Activated CD4-positive, CD25-positive, alpha-beta regulatory T cell treated with anti-CD3 and anti-CD28 coated beads, Interleukin-2, amount 50 U/mL, for 72 hours (primary cell): Measurements from ENCODE around the gene GMEB2.

Experiments used
- DNase-seq: peaks from one replicate; pipeline ENCODE4 v3.0.0; 2021

Gene GMEB2

DNA sequence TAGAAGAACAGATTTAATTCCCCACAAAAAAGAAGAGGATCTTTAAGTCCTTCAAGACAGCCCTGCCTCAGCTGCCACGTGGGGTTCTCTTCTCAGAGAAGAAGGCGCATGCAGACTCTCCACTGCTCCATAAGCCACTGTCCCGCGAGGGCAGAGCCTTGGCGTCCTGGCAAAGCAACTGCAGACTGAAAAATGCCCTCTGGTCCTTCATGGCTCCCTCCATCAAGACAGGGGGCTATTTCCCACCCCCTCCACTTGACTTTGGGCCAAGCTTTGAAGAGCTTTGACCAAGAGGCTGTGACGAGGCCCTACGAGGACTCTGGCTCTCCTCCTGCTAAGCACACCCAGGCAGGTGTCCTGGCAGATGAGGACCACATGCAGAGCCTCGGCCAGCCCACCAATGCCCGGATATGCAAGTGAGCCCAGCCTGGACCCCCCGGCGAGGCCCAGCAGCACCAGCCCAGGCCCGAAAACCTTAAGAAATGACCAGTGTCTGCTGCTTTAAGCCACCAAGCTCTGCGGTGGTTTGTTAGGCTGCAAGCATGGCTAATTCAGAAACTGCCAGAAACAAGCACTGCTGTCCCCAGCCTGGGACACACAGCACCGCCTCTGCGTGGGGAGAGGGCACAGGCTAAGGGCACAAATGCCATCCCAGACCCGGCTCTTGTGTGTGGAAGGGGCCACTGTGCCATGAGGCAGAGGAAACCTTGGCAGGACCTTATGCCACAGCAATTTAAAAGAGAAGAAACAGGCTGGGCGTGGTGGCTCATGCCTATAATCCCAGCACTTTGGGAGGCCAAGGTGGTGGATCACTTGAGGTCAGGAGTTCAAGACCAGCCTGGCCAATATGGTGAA, 16.1 kb downstream of the GMEB2 start:
- no peak for DNase-seq

DNA sequence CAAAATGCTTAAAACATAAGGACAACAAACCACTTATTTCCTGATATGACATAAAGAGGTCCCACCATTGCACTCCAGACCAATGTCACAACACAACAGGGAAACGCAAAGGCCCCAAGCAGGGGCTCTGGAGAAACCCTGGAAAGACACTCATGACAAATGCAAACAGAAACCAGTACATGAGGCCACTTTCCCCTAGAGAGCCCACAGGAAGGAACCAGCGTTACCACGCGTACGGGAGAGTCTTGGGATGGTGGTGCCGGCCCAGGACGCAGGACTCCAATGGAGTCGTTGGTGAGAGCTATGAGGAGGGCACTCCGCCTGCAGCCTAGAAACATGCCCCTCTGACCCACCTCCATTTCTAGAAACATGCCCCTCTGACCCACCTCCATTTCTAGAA, 20.2 kb downstream of the GMEB2 start:
- DNase-seq = no peak

DNA sequence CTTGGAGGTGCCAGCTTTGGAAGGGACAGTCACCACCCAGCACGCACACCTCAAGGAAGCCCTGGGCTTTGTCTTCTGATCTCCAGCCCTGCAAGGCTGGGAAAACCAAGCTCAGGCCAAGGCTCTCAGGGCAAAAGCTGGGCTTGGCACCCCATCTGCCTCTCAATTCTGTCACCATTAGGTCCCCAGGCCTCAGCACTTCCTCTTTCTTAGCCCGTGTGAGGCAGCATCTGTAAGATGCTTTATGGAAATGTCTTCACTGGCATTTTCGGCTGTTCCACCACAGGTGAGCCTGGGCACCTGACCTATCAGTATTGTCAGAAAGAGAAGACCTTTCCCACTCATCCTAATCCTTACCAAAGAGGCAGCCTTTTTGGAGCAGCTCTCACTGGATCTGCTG, 24.6 kb downstream of the GMEB2 start:
- no peak for DNase-seq

DNA sequence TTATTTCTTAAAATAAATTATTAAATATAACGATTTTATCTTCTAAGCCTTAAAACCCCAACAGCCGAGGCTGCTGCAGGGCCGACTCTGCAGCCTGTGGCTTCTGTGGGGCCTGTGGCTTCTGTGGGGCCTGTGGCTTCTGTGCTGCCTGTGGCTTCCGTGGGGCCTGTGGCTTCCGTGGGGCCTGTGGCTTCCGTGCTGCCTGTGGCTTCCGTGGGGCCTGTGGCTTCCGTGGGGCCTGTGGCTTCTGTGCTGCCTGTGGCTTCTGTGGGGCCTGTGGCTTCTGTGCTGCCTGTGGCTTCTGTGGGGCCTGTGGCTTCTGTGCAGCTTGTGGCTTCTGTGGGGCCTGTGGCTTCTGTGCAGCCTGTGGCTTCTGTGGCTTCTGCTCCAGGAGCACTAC, 25.2 kb downstream of the GMEB2 start:
- peak; percentile 67 for DNase-seq

DNA sequence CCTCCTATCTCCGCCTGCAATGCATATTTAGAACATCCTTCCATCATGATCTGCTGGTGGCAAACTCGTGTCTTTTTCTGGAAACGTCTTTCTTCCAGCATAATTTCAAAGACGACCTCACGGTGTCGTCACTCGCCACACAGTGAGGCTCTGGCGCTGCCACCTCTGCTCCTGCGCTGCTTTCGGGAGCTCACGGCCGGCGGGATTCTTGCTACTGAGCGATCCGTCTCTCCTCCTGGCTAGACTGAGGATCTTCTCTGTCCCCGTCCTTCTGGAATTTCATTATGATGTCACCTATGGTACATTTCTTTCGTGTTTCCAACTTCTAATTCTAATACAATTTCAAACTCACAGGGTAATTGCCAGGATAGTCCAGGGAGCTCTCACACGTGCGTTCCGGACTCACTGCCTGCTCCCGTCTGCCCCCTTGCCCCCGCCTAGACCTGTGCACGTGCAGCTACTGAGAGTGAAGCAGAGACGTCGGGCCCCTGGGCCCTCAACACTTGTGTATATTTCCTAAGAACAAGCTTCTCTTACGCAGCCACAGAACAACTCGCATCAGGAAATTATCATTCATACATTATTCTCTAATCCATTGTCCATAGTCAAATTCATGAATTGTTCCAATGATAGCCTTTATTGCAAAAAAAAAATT, 27.4 kb downstream of the GMEB2 start:
- DNase-seq = no peak

DNA sequence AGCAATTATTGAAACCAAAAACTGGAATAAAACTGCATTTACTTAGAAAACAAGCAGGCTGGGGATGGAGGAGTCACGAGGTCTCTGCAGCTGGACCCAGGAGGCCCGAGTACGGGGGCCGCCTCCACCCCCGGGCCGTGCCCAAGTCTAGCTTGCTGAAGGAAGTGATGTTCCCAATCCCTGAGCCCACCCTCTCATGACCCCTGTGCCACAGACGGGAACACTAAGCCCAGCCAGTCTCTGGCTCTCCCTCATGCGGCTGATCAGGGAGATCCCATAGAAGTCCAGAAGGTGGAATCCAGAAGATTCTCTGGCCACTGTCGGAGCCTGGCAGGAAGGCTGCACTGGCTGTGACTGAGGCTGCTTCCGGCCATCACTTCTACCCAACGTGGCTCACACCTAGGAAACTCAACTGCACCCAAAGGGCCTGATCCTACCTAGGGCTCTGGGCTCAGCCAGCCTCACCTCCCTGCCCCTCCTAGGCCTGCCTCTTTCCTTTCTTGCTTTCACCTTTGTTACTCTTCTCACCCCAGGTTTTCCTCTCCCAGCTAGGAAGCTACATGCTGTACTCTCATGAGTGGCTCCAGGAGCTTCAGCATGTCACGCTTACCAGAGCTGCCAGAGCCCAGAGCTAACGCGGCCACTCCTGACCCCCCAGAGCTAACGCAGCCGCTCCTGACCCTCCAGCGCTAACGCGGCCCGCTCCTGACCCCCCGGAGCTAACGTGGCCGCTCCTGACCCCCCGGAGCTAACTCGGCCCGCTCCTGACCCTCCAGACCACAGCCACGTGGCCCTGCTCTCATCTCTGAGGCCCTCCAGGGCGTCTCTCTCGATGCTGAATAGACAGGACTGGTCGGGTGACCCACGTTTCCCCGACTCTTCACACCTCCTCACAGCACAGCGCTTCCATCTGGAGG, 28.2 kb downstream of the GMEB2 start:
- DNase-seq = no peak

DNA sequence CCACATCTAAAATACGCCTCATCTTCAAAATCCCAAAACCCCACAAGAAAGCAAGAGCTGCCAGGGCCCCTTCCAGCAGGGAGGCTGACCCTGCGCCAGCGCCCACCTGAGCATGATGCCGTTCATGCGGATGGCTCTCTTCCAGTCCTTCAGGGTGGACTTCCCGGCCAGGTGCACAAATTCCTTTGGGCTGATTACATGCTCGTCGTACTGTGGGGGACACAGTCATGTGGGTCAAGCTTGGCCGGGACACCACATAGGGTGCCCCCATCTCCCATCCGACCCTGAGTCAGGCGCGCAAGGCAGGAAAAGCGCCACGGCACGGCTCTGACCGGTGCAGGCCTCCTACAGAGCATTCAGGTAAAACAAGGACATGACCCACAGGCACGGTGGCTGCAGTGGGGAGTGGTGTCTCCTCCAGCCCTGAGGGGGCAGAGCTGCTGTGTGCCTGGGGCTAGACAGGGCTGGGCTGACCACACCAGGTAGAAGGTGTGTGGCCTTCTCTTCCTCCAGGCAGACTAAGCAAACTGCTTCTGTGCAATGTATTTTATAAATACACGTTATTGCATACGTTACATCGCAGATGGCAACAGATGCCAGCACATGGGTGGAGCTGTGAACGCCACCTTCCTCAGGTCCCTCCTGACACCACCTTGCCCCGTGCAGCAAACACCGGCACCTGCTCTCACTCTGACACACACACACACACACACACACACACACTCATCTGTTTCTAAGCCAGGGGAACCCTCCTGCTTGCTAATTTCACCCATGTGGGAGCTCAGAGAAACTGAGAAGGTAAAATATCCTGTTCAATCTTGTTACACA, 29.0 kb downstream of the GMEB2 start:
- no peak for DNase-seq

DNA sequence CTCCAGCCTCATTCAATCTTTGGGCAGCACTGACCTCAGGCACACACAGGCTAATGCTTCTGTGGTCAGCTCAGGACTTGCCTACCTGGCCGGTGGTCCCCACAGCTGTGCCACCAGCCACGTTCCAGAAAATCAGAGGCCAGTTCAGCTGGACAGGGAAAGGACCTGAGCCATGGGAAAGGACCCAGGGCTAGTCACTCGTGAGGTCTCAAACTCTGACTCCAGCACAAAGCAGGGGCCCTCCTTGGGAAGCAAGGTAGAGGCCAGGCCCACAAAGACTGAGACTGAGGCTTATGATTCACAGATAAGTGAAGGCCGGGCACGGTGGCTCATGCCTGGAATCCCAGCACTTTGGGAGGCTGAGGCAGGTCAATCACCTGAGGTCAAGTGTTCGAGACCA, 30.5 kb downstream of the GMEB2 start:
- DNase-seq = no peak

DNA sequence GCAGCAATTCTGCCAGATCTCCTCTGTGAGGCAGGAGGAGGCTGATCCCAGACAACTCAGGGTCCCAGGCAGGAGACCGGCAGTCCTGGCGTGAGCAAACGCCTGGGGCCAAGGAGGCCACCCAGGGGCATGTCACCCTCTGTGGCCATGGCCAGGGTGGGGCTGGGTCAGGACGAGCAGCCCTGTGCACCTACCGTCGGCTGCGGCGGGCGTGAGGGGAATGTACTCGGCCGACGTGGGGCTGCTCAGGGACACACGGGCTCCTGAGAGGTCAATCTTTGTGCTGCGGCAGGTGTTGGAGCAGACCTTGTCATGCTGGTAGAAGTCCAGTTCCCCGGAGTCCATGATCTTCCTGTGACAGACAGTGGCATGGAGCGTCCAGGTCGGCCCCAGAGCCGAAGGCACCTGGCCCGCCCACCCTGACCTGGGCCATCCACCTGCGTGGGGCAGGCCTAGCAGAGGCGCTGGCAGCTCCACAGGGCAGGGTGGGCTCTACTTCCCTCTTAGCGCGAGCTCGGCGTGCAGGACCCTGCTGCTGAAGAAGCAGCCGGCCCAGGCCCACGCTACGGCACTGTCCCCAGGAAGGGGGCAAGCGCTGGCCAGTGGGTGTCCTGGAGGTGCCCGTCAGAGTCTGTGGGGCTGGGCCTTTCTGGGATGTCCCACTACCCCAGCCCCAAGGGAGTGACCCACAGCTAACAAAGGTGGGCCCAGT, 31.3 kb downstream of the GMEB2 start:
- DNase-seq = no peak

DNA sequence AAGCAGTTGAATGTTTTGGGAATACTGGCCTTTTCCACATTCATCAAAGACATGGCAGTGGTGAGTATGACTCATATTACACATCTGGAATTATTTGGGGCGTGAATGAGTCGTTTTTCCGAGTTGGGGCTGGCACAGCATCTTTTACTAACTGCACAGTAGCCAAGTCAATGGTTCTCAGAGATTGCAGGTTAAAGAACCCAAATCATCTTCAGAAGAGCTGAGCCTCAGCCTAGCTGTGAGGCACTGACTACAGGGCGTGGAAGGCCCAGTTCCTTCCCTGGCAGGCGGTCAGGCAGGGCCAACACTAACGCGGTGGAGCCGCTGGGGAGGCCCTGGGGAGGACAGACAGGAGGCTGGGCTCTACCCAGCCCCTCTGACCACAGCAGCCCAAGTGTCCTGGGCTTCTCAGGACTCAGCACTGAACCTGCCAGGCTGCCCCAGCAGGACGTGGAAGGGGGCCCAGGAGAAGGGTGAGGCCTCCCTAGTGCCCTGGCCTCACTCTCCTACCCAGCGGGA, 32.8 kb downstream of the GMEB2 start:
- DNase-seq = no peak

DNA sequence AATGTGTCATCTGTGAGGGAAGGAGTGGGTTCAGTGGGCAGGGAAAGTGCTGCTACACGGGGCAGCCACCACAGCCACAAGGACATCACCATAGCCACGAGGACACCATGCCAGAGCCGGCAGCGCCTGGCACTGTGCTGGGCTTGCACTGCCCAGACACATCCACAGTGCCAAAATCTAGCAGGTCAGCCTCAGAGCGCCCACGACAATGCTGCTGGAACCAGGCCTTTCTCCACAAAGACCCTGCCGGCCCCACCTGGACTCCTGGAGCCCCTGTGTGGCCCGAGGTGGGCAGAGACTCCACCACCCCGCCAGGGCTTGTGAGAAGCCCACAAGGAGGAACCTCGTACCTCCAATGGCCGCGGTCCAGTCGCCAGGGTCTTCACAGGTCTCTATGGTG, 34.2 kb downstream of the GMEB2 start:
- no peak for DNase-seq

DNA sequence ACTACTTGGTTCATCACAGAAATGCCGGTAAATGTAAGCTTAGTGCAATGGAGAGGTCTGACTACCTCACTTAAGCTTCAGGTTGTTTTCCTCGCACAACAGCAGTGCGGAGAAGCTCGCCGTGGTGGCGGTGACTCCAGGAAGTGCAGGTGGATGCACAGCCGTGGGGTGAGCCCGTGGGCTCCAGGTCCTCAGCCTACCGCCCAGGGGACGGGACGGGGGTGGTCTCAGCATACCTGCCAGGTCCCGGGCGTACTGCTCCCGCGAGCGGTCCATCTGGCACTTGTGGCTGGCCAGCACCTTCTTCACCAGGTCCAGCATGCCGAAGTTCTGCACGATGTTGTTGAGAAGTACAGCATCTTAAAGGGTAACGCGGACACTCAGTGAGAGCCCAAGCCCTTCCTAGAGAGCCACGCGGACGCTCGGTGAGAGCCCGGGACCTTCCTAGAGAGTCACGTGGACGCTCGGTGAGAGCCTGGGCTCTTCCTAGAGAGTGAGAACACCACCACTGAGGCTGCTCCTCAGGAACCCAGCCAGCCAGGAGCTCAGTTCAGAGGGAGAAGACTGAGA, 35.0 kb downstream of the GMEB2 start:
- DNase-seq = no peak

DNA sequence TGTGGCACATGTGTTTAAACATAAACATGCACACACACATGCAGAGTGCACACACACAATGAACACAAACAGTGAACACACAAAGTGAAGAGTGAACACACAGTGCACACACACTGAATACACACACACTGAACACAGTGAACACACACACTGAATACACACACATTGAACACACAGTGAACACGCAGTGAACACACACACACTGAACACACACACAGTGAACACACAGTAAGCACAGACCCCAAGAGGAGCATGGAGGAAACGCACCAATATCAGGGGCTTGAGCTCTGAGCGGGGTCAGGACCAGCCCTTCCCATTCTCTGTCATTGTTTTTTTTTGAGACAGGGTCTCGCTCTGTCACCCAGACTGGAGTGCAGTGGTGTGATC, 35.8 kb downstream of the GMEB2 start:
- no peak for DNase-seq

DNA sequence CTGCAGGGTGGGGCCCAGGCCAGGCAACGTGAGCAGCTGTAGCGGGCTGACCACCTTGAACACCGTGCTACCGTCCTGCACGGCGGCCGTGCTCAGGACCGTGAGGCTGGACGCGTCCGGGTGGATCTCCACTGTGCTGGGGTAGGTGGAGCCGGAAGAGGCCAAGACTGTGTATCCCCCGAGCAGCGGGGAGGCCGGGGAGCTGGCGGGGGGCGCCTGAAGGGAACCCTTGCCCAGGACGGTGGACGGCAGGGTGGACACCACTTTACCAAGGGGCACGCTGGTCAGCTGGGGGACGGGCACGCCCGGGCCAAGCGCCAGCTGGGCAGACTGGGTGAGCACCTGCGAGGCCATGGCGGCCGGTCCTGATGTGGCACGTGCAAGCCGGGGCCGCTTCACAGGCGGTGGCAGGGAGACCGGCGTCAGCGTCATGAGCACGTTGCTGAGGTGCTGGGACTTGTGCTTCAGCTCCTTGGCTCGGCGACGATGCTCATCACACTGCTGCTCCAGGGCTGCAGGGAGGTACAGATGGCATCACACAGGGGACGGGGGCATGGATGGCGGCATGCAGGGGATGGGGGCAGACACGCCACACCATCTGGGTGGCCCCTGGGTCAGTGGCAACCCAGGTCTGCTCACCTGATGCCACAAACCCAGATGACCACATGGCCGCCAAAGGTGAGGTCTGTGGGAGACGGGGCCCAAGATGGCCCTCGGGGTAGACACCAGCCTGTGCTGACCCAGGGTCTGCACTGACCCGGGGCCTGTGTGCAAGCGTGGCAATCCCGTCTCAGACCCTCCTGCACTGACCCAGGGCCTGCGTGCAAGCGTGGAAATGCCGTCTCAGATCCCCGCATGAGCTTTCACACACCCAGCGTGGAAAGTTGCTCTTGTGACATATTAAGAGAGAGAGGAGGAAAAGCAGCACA, 36.4 kb downstream of the GMEB2 start:
- DNase-seq = no peak

DNA sequence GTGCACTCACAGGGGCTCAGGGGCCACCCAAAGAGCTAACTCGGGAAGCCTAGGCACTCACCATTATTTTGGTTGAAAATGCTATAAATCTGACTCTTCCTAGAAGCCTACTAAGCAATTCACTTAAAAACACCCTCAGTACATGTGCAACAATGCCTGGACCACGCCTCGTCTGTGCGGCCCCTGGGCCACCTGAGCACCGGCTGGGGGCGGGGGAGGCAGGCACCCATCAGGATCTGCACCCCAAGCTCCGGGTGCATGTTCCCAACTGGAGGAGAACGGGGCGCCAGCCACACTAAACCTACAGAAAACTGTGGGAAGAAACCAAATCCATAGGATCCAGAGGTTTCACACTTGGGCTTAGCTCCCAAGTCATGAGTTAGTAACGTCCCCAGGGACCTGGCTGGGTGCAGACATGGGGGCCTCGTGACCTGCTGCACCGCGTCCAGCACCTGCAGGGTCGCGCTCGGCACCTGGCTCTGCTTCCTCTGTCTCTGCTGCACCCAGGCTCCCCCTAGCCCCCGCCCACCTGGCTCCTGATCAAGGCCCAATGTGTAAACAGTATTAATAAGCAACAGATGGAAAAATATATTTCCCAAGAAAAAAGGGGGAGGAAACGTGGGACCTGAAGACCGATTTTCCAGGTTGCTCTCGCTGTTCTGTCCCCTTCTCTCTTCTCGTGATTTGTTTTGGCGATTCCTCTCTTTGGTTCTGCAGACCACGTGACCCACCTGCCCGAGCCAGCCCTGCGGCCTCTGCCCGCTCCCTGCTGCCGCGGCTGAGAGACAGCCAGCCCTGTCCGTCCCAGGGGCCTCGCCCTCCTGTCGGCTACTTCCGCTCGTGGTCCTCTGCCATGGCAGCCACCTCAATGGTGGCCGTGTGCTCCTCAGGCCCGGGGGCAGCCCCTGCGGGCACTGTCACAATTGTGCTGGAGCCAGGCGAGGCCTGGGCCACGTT, 37.4 kb downstream of the GMEB2 start:
- no peak for DNase-seq

DNA sequence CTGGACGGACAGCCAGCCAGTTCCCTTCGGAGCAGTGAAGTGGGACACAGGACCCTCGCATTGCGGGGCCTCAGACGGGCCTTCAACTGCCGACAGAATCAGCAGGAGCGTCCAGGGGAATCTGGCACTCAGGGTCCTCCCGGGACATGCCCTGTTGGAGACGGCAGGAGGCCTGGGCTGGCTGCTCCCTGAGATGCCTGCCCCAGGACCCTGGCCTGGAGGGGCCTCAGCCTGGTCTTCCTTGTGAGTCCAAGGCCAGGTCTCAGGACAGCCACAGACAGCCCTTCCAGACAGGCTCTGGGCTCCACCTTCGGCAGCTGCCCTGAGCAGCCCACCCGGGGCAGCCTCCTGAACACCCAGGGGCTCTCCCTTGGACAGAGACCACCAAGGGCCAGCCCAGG, 38.3 kb downstream of the GMEB2 start:
- no peak for DNase-seq

DNA sequence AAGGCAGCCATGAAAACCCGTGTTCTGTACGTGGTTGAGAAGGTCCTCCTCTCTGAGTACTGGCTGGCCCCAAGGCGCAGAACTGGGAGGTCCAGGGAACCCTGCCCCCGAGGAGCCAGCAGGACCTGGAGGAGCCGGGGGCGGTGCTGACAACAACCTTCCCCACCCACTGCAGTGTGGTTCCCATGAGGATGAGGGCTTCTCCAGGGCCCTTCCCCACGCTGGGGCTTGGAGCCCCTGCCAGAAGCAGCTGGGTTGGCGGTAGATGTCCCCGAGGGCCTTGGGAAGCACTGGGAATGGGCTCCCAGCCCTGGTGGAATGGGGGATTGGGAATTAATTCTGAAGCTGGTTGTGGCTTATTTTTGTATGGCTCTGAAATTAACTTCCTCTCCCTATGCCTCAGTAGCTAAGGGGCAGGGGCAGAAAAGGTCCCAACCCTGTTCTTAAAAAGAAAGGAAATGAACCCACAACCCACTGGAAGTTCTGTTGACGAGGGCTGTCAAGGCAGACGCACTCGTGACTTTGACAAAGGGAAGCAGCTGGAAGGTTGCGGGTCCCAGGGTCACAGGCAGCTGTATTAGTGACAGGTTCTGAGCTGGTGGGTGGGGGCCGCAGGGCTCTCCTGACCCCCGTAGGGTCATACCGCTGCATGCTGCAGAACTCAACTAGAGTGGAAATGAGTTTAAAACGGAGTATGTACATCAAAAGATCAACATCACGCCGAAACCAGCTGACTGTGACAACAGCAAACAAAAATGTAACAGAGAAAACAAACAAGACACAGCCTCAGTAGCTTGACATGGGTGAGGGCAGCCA, 38.9 kb downstream of the GMEB2 start:
- DNase-seq = no peak

DNA sequence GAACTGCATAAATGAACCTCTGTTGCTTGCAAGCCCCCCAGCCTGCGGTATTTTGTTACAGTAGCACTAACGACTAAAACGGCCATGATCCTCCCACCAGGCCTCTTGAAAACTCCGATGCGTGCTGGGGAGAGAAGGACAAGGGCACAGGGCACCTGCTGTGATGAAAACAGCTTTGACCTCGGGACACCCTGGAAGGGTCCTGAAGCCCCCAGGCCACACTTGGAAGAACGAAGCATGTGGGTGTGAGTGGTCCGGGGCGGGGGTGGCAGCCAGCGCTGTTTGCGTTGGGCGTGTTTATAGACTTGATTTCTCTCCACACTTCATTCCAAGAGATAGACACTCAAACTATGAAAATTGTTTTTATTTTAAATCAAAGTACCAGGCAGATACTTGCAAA, 39.6 kb downstream of the GMEB2 start:
- no peak for DNase-seq
